ENCODE data around the gene MGST3. TPM values are rescaled to one million over a fixed set of nuclear protein-coding genes. Genes with fewer than 3 reads are reported as not detected.

The MGST3 gene
- total and polyA plus RNA-seq, 2 of the 13 experiments (the other 11 are each of a cell fraction or from before 2014, with no cell fraction given) = 59.7 to 61.2 TPM

DNA sequence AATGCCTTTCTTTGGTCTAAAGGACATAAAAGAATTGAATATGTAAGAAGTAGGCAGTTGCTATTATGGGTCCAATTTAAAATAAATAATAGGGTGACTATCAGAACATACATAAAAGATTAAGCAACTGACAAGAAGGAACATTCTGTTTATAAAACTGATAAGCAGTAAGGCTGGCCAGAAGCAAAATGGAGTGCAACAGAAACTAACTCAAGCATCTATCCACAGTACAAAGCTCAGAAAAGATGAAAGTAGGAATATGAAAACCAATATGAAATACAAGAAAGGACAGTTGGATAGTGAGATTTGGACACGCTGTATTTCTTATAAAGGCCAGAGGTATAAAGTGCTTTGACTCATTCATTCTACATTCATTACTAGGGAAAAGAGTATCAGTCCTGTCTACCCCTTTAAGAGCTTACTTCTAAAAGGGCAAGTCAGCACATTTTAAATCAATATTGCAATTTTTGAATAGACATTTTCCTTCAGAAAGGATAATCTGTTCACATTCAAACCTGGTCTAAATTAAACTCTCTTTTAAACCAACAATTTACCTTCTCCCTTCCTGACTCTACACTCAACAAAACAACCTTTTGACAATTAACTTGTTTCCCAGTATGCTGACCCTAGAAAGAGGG lies 52.9 kb downstream of the MGST3 start:
- DNase-seq (ENCODE audit: low spot score) (no peak), ATAC-seq (no peak), FAIRE-seq (no peak)
- Histone ChIP-seq H3K9me3 (ENCODE audit: low read length) (peaks cover 7% of the 10 kb centered on the region; the same call in 1 of the 2 replicates), H3K27ac (ENCODE audit: extremely low read length, insufficient read depth, low read length) (no peak overlapping the region), H3K27me3 (ENCODE audit: control insufficient read depth in 1 of 2, insufficient read depth in 2 of 2, low read length in 2 of 2) (no peaks in the 10 kb centered on the region), H3K4me3 (replicated peaks in 1 of 3; ENCODE audit: insufficient read depth in 1 of 3, low read depth in 2 of 3, low read length in 3 of 3) (no peak overlapping the region), H3K79me2 (ENCODE audit: insufficient read depth, low read length) (peaks cover 3% of the 10 kb centered on the region), H3K4me1 (ENCODE audit: insufficient read depth, low read length) (peaks cover 15% of the 10 kb centered on the region), H3K4me2 (ENCODE audit: low read depth, low read length) (no peak overlapping the region), H3K9ac (ENCODE audit: insufficient read depth, low read depth, low read length) (no peak overlapping the region), H3K36me3 (replicated peaks in 1 of 2; ENCODE audit: control insufficient read depth in 1 of 2, insufficient read depth in 2 of 2, low read length in 2 of 2) (peaks cover 4 to 35% of the 10 kb centered on the region in 2 experiments), H2AFZ (ENCODE audit: low read length) (no peak overlapping the region), H4K20me1 (ENCODE audit: insufficient read depth, low read length) (no peaks in the 10 kb centered on the region)
- 17% methylated on average over 1 of the region's 1 CpG for whole genome bisulfite sequencing (ENCODE audit: low lambda C conversion rate)
- BruUV-seq (replicated peaks) = no TSS peak
- TF ChIP-seq, protein P1, sequence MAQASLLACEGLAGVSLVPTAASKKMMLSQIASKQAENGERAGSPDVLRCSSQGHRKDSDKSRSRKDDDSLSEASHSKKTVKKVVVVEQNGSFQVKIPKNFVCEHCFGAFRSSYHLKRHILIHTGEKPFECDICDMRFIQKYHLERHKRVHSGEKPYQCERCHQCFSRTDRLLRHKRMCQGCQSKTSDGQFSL (CRISPR knock-in tag; IDR thresholded peaks at IDR 0.05) = no peak
- peak; percentile 83 to 85 for TF ChIP-seq MAFK (conservative IDR thresholded peaks at IDR 0.05 in 1 of 2, IDR thresholded peaks at IDR 0.05 in 1 of 2; ENCODE audit: low read length in 2 of 2)
- TF ChIP-seq, protein P2, sequence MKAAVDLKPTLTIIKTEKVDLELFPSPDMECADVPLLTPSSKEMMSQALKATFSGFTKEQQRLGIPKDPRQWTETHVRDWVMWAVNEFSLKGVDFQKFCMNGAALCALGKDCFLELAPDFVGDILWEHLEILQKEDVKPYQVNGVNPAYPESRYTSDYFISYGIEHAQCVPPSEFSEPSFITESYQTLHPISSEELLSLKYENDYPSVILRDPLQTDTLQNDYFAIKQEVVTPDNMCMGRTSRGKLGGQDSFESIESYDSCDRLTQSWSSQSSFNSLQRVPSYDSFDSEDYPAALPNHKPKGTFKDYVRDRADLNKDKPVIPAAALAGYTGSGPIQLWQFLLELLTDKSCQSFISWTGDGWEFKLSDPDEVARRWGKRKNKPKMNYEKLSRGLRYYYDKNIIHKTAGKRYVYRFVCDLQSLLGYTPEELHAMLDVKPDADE (CRISPR knock-in tag; IDR thresholded peaks at IDR 0.05) = no peak
- TF ChIP-seq MAFF (IDR thresholded peaks at IDR 0.05; ENCODE audit: low read depth, low read length) = peak; percentile 80
- in situ Hi-C loops (cut with HindIII; ENCODE audit: extremely low pct_ligation_motif_present, low pct_unique_long_range_greater_than_20kb) (no loop called here), intact Hi-C loops (cut with micrococcal nuclease; ENCODE audit: unreplicated experiment) (no loop called here)
- ChIA-PET POLR2A (no interaction called here), CTCF (ENCODE audit: low intra/inter-chr PET ratio, low total read pairs) (no interaction called here)
